ENCODE data around the gene GLDN.
"Not testable (repeated sequence)": the region's sequence is repeated elsewhere in the genome, so short reads cannot be mapped to it uniquely, and the experiment has no call there.

Gene GLDN

GRCh38 chr15:51446029-51446744, 104.7 kb downstream of the GLDN start:
- not testable (repeated sequence) for DNase-seq (ENCODE audit: low read depth)

GRCh38 chr15:51447855-51448621, 106.6 kb downstream of the GLDN start:
- DNase-seq (ENCODE audit: low read depth): no peak

- no peak for DNase-seq (ENCODE audit: low read depth)
These were observed 107.4 kb downstream of the GLDN start for GRCh38 chr15:51448622-51449399.

GRCh38 chr15:51450001-51450400, 108.5 kb downstream of the GLDN start:
- no peak for DNase-seq (ENCODE audit: low read depth)
